Gastroesophageal sphincter (tissue), 4 donors: ENCODE measurements around the gene DCAF7. TPM values are rescaled to one million over a fixed set of nuclear protein-coding genes. Genes with fewer than 3 reads are reported as not detected.
A peak's percentile ranks its signal among the peaks of the same experiment; 100 is the strongest.

ENCODE experiments used
- ATAC-seq: fragments of 150-250 bp; one replicate; pipeline ENCODE4 v1.9.1; 2016; ENCODE audit warnings: mild to moderate bottlenecking, moderate library complexity
- H3K27ac ChIP-seq, 4 donors: fragments of 200-600 bp; sonication (generic) in 3 of 4; 1 replicate in 3 of 4; 2 replicates in 1 of 4; pipeline ENCODE4 v1.5.1; 2016 to 2019
- H3K27me3 ChIP-seq: fragments of 200-600 bp; sonication (generic); one replicate; pipeline ENCODE4 v1.5.1; 2019
- H3K36me3 ChIP-seq, 2 donors: fragments of 200-600 bp; sonication (generic); one replicate each; pipeline ENCODE4 v1.5.1; 2019; ENCODE audit warnings: control low read depth in 1 of 2
- H3K4me1 ChIP-seq, 3 donors: fragments of 200-600 bp; sonication (generic); 1 replicate in 2 of 3; 2 replicates in 1 of 3; pipeline ENCODE4 v1.5.1; 2016 to 2019; ENCODE audit warnings: control low read depth in 2 of 3
- H3K4me3 ChIP-seq, 2 donors: fragments of 200-600 bp; sonication (generic); one replicate each; pipeline ENCODE4 v1.5.1; 2019; ENCODE audit warnings: mild to moderate bottlenecking in 1 of 2, moderate library complexity in 1 of 2
- H3K9me3 ChIP-seq, 3 donors: fragments of 200-600 bp; sonication (generic); one replicate each; pipeline ENCODE4 v1.5.1; 2017 to 2019; ENCODE audit warnings: control low read depth in 2 of 3
- CTCF ChIP-seq, 4 experiments: fragments of 200-600 bp in 2 of 4; fragments of 450-650 bp in 2 of 4; sonication (generic) in 1 of 4; IDR thresholded peaks; one replicate each; pipeline ENCODE4 v1.5.1; 2017 to 2019; ENCODE audit warnings: antibody characterized with exemption in 4 of 4, mild to moderate bottlenecking in 2 of 4, moderate library complexity in 2 of 4
- EP300 ChIP-seq: sonication (generic); formaldehyde crosslinking; IDR thresholded peaks from one replicate; pipeline ENCODE4 v1.6.1; 2017; ENCODE audit warnings: antibody characterized with exemption, mild to moderate bottlenecking
- POLR2A ChIP-seq, 2 donors: fragments of 450-650 bp; IDR thresholded peaks; one replicate each; pipeline ENCODE4 v1.6.1; 2017; ENCODE audit warnings: antibody characterized with exemption in 2 of 2, mild to moderate bottlenecking in 2 of 2, moderate library complexity in 1 of 2
- POLR2AphosphoS5 ChIP-seq: sonication (generic); formaldehyde crosslinking; IDR thresholded peaks from one replicate; pipeline ENCODE4 v1.6.1; 2017; ENCODE audit warnings: antibody characterized with exemption
- WGBS, 2 donors: methylation state at CpG; one replicate each; pipeline ENCODE4 v1.1.5; 2018; ENCODE audit warnings: low coverage in 1 of 2; 5-methylcytosine and 5-hydroxymethylcytosine counted together
- total RNA-seq, 4 donors: library from RNA; depleted of rRNA; stranded (reverse); fragments of >200 nt; gene quantifications; one replicate each; pipeline ENCODE4 v1.1.0, GENCODE V29; 2016

Gene DCAF7
- total RNA-seq, 4 donors from 2014 or later, result 27.1 to 50.0 (median 36.8) TPM

DNA sequence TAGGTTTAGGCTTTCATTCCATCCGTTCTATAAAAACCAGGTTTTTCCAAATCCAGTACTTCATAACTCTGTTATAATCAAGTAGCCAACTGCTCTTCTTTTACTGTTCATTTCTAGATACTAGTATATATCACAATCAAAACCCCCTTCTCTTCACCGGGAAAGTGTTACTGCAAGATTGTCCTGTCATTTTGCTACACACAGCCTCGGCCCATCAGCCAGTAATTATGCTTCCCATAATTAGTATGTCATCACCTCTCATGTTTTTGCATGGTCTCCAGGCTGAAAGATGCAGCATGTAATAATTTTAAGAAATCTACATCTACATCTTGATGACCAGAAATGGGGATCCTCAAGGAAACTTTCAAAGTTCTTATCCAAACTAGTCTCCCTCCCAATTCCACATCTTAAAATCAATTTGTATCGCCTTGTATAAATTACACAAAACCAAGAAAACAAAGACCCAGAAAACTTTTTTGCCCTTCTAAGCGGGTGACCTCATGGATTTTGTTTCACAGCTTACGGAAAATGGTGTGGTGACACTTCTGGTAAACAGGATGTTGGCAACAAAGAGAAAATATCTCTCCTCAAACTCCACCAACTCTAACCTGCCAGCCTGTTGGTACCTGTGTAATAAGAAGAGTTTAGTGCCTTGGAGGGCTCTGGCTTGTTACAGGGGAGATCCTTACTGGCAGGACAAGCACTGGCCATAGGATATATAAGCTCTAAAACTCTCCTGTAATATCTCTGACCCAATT lies 59.7 kb downstream of the DCAF7 start:
- Histone ChIP-seq H3K4me3 (no peak overlapping the region), H3K9me3 (no peaks in the 10 kb centered on the region), H3K27ac (no peak overlapping the region), H3K4me1 (no peaks in the 10 kb centered on the region), H3K27me3 (no peaks in the 10 kb centered on the region), H3K36me3 (peaks cover 0 to 62% of the 10 kb centered on the region in 2 donors)
- WGBS, 2 donors, result 78 to 82% methylated on average over 5 to 6 of the region's 6 CpGs
- no peak for TF ChIP-seq POLR2A (IDR thresholded peaks at IDR 0.05)
- TF ChIP-seq EP300, result no peak
- no peak for TF ChIP-seq POLR2AphosphoS5
- no peak for TF ChIP-seq CTCF (IDR thresholded peaks at IDR 0.05)
- ATAC-seq, result no peak

GRCh38 chr17:63610854-63611253 lies 60.6 kb downstream of the DCAF7 start:
- TF ChIP-seq EP300 (no peak), CTCF (IDR thresholded peaks at IDR 0.05) (no peak), POLR2A (IDR thresholded peaks at IDR 0.05) (no peak), POLR2AphosphoS5 (no peak)
- H3K36me3 ChIP-seq, result peaks cover 0 to 54% of the 10 kb centered on the region in 2 donors
- no peak for ATAC-seq

DNA sequence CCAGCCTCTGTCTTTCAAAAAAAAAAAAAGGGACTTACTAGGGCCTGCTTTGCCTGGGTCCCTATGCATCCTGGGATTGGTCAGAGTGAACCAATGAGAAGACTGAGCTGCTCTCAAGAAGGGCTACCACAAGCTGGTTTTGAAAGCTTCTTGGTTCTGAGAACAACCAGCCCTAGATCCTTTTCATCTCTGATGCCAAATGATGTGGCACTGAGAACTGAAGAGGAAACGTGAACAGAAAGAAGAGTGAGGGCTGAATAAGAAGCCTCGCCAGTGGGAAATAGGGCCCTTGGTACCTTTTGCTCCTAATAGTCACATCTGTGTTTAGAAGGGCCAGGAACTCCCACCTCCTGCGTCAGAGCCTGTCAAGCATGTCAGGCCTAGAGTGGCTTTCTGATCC lies 61.1 kb downstream of the DCAF7 start:
- 68% methylated on average over 3 of the region's 3 CpGs; no CpG with 5 or more reads in 1 of the 2 donors for WGBS, 2 donors
- Histone ChIP-seq H3K27ac (no peak overlapping the region), H3K4me1 (no peaks in the 10 kb centered on the region), H3K27me3 (no peaks in the 10 kb centered on the region), H3K36me3 (peaks cover 0 to 49% of the 10 kb centered on the region in 2 donors), H3K4me3 (no peak overlapping the region), H3K9me3 (no peaks in the 10 kb centered on the region)
- ATAC-seq, result no peak
- TF ChIP-seq EP300 (no peak), CTCF (IDR thresholded peaks at IDR 0.05) (no peak), POLR2AphosphoS5 (no peak), POLR2A (IDR thresholded peaks at IDR 0.05) (no peak)

More at GRCh38 chr17:63610854-63611253, 60.6 kb downstream of the DCAF7 start:
- no peak overlapping the region for H3K4me3 ChIP-seq
- no peaks in the 10 kb centered on the region for H3K4me1 ChIP-seq
- H3K27ac ChIP-seq, result no peak overlapping the region
- no CpG with 5 or more reads among the region's 10 CpGs for WGBS, 2 donors
- H3K27me3 ChIP-seq, result no peaks in the 10 kb centered on the region
- H3K9me3 ChIP-seq, result no peaks in the 10 kb centered on the region

- H3K27ac ChIP-seq, result no peak overlapping the region
- no peaks in the 10 kb centered on the region for H3K4me1 ChIP-seq
- WGBS, 2 donors, result 80 to 100% methylated on average over 1 of the region's 2 CpGs
- no peak for ATAC-seq
- TF ChIP-seq CTCF (IDR thresholded peaks at IDR 0.05), result no peak
- TF ChIP-seq POLR2AphosphoS5, result no peak
- no peak for TF ChIP-seq POLR2A (IDR thresholded peaks at IDR 0.05)
- no peak for TF ChIP-seq EP300
- no peaks in the 10 kb centered on the region for H3K27me3 ChIP-seq
- H3K9me3 ChIP-seq, result no peaks in the 10 kb centered on the region
- H3K36me3 ChIP-seq, result peaks cover 0 to 26% of the 10 kb centered on the region in 2 donors
- no peak overlapping the region for H3K4me3 ChIP-seq
Observed at GRCh38 chr17:63613663-63614062, 63.4 kb downstream of the DCAF7 start.

GRCh38 chr17:63621229-63621683 lies 71.0 kb downstream of the DCAF7 start:
- no peaks in the 10 kb centered on the region for H3K36me3 ChIP-seq
- H3K4me1 ChIP-seq, result peaks cover 12 to 38% (median 19%) of the 10 kb centered on the region in 3 donors
- no peak for ATAC-seq
- no peaks in the 10 kb centered on the region for H3K9me3 ChIP-seq
- peak overlapping the region; percentile 47 to 89 for H3K4me3 ChIP-seq
- no peaks in the 10 kb centered on the region for H3K27me3 ChIP-seq
- no peak for TF ChIP-seq POLR2AphosphoS5
- no peak for TF ChIP-seq POLR2A (IDR thresholded peaks at IDR 0.05)
- TF ChIP-seq EP300, result no peak
- TF ChIP-seq CTCF (IDR thresholded peaks at IDR 0.05), result no peak
- peak overlapping the region; percentile 60 to 99 (median 93) for H3K27ac ChIP-seq
- WGBS, 2 donors, result 13 to 14% methylated on average over 3 to 4 of the region's 10 CpGs
